ENCODE results near the gene SVIP.
A peak's percentile ranks its signal among the peaks of the same experiment; 100 is the strongest.

The SVIP gene

GRCh38 chr11:22787551-22788162, 41.9 kb downstream of the SVIP start:
- DNase-seq: peak in 1 of 2 donors; percentile 59

DNA sequence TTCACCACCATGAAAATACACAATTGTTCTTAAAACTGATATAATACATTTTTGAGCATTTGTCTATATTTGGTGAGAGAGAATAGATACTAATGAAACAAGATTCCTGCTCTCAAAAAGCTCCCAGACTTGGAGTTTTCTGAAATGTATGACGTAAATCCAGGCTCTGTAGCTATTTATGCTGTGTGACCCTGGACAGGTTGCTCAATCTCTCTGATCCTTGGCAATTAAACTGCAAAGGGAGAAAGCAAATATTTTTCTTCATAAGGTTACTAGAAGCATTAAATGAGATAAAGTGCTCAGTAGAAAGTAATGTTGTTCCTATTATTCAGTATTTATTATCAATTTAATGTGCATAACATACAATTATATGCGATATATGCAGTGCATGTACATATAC, 42.5 kb downstream of the SVIP start:
- DNase-seq: no peak

- DNase-seq: no peak
These were observed 43.1 kb downstream of the SVIP start for GRCh38 chr11:22786475-22786874.

- no peak for DNase-seq
These were observed 44.4 kb downstream of the SVIP start for GRCh38 chr11:22785251-22785650.

GRCh38 chr11:22780952-22781593, 48.5 kb downstream of the SVIP start:
- no peak for DNase-seq

- DNase-seq: no peak
These were observed 49.8 kb downstream of the SVIP start for GRCh38 chr11:22779850-22780249.

DNA sequence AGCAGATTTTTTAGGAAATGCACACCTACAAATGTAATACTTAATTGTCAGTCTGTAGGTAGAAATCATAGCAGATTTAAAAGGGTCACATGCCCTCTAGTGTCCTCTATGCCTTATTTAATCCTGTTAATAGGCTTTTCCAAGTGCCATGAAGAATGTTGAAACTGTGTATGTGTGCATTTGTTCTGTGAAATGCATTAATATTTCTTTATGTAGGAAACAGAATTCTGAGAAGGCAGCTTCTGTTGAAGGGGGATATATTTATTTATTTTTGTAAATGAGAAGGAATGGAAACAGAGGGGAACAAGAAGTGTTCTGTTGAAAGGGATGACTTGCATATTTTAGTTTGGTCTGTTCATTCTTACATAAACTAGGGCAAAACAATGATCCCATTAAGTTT, 51.0 kb downstream of the SVIP start:
- DNase-seq: peak in 1 of 2 donors; percentile 34

- DNase-seq: no peak
These were observed 54.4 kb downstream of the SVIP start for GRCh38 chr11:22775248-22775647.

GRCh38 chr11:22774716-22775115, 54.9 kb downstream of the SVIP start:
- peak in 1 of 2 donors; percentile 36 for DNase-seq

GRCh38 chr11:22769081-22769480, 60.5 kb downstream of the SVIP start:
- DNase-seq: no peak
